Heart right ventricle (tissue), 16 donors: ENCODE measurements around the gene EHHADH. TPM values are rescaled to one million over a fixed set of nuclear protein-coding genes. Genes with fewer than 3 reads are reported as not detected.
A peak's percentile ranks its signal among the peaks of the same experiment; 100 is the strongest.

Source experiments
- ATAC-seq, 8 donors: fragments of 200-7000 bp; cut with Tn5 transposase; one replicate each; pipeline ENCODE4 v1.9.1; 2020; ENCODE audit warnings: mild to moderate bottlenecking in 8 of 8, moderate library complexity in 8 of 8, moderate number of reproducible peaks in 1 of 8
- DNase-seq, 2 donors: peaks; one replicate each; pipeline ENCODE4 v3.0.0-alpha.2; 2020
- H3K27ac ChIP-seq, 10 donors: fragments of 200-600 bp; sonication (generic) in 2 of 10; one replicate each; pipeline versions ENCODE4 v1.5.0 to v1.8.0; 2020 to 2022; ENCODE audit warnings: mild to moderate bottlenecking in 3 of 10
- H3K27me3 ChIP-seq, 7 donors: fragments of 200-600 bp; one replicate each; pipeline ENCODE4 v1.8.0; 2021 to 2022; ENCODE audit warnings: mild to moderate bottlenecking in 2 of 7
- H3K36me3 ChIP-seq, 9 donors: fragments of 200-600 bp; sonication (generic) in 1 of 9; one replicate each; pipeline versions ENCODE4 v1.5.0 to v1.8.0; 2020 to 2022; ENCODE audit warnings: mild to moderate bottlenecking in 2 of 9
- H3K4me1 ChIP-seq, 9 donors: fragments of 200-600 bp; sonication (generic) in 1 of 9; one replicate each; pipeline versions ENCODE4 v1.5.0 to v1.8.0; 2020 to 2022; ENCODE audit warnings: mild to moderate bottlenecking in 4 of 9
- H3K4me3 ChIP-seq, 10 donors: fragments of 200-600 bp; sonication (generic) in 2 of 10; one replicate each; pipeline versions ENCODE4 v1.5.0 to v1.8.0; 2020 to 2022; ENCODE audit warnings: mild to moderate bottlenecking in 7 of 10, moderate library complexity in 2 of 10
- H3K9me3 ChIP-seq, 11 donors: fragments of 200-600 bp in 10 of 11; sonication (generic) in 2 of 11; one replicate each; pipeline versions ENCODE4 v1.5.0 to v1.8.0; 2013 to 2022; ENCODE audit warnings: mild to moderate bottlenecking in 2 of 11, control low read depth in 1 of 11, moderate library complexity in 1 of 11
- CTCF ChIP-seq, 9 donors: fragments of 200-600 bp; sonication (generic) in 2 of 9; IDR thresholded peaks; one replicate each; pipeline versions ENCODE4 v1.5.0 to v1.8.0; 2021 to 2022; ENCODE audit warnings: antibody characterized with exemption in 9 of 9, mild to moderate bottlenecking in 5 of 9, moderate library complexity in 1 of 9
- WGBS, 2 donors: extraction: QIAGEN DNeasy Blood & Tissue Kit; methylation state at CpG; one replicate each; pipeline ENCODE4 v1.1.7; 2013; ENCODE audit warnings: inconsistent platforms in 1 of 2; 5-methylcytosine and 5-hydroxymethylcytosine counted together
- intact Hi-C, 10 donors: fragments of 100-400 bp; cut with DNase I; formaldehyde crosslinking; loops; one replicate each; pipeline versions ENCODE4 v1.11.1 to v1.14.2; 2022
- polyA plus RNA-seq, 2 donors: library from polyadenylated mRNA; stranded (reverse); fragments of 200-250 nt; gene quantifications; one replicate each; pipeline ENCODE4 v1.2.3, GENCODE V29; 2013
- total RNA-seq, 10 donors: library from RNA; stranded (reverse); fragmentation: NEBNext Ultra II Directional in 3 of 10; extraction: Animal tissue kit (Norgen Biotek cat#: 25700) in 3 of 10; gene quantifications; one replicate each; pipeline versions ENCODE4 v1.2.1 to v1.2.4, GENCODE V29; 2021 to 2023
- donor health status: Arrhythmogenic right ventricular cardiomyopathy.
- donor health status: ischemic (EF 13 %, LVEDD 7.1; RV severe dilation, severe dysfunction).
- donor health status: healthy with polysubstance abuse.
- donor health status: DM: no; HTN: yes; CAD: no.
- donor health status: DM: no; HTN: no; CAD: no.
- donor health status: ischemic (EF 25% LVEDD 6.9; RV normal size, moderate dysfunction).
- donor health status: ischemic (EF 25% LVEDD 5.7; RV mildly dilated, moderate dysfunction).
- donor health status: healthy.
- donor health status: DM: yes; HTN: yes; CAD: no.
- donor health status: Ischemic cardiomyopathy.
- donor health status: ischemic (EF 35%, LVEDD 5.7; RV mildly dilated, moderate dysfunction).
- donor health status: nonischemic (EF 11% LVEDD 7.7; RV severe dilation, severe dysfunction).
- donor health status: DM: yes; HTN: yes; CAD: no.
- donor health status: PGD.
- donor health status: ischemic (EF 29% LVEDD 5.4; RV normal size, mild dysfunction).
- donor health status: nonischemic (EF 23%, LVEDD 6.1; RV moderate dilation, normal function).

EHHADH gene
- total and polyA plus RNA-seq, 12 donors: 3.8 to 31.0 (median 20.0) TPM

- Histone ChIP-seq H3K27ac (no peak overlapping the region), H3K27me3 (no peaks in the 10 kb centered on the region), H3K36me3 (peaks cover 0 to 23% (median 0%) of the 10 kb centered on the region in 9 donors), H3K9me3 (no peaks in the 10 kb centered on the region), H3K4me3 (no peak overlapping the region), H3K4me1 (peaks cover 0 to 9% (median 6%) of the 10 kb centered on the region in 9 donors)
- intact Hi-C loops: no loop called here
- ATAC-seq (no peak), DNase-seq (no peak)
- TF ChIP-seq CTCF (IDR thresholded peaks at IDR 0.05): no peak
Measured at GRCh38 chr3:185221203-185221602, 32.6 kb downstream of the EHHADH start.

- peak in 1 of 2 donors; percentile 22 for DNase-seq
- WGBS, 2 donors: 32 to 33% methylated on average over 3 of the region's 3 CpGs
- ATAC-seq: peak in 6 of 8 donors; percentile 68 to 82 (median 76)
- Histone ChIP-seq H3K4me1 (peaks cover 0 to 15% (median 6%) of the 10 kb centered on the region in 9 donors), H3K36me3 (no peaks in the 10 kb centered on the region), H3K4me3 (peak overlapping the region in 8 of 10 donors; percentile 10 to 50 (median 40)), H3K27ac (peak overlapping the region in 8 of 10 donors; percentile 15 to 81 (median 60)), H3K27me3 (no peaks in the 10 kb centered on the region), H3K9me3 (no peaks in the 10 kb centered on the region)
- TF ChIP-seq CTCF (IDR thresholded peaks at IDR 0.05): peak in 1 of 9 donors; percentile 15
- intact Hi-C loops: loop anchor here in 2 of 10 donors (10.0 kb wide), 2 partner anchors 62 to 342 kb away; partner anchors contain the start of gene C3orf70 (in 1 of the 2)
Measured at GRCh38 chr3:185216607-185216958, 37.3 kb downstream of the EHHADH start.

GRCh38 chr3:185215873-185216606 is 37.8 kb downstream of the EHHADH start:
- Histone ChIP-seq H3K4me3 (peak overlapping the region in 8 of 10 donors; percentile 10 to 50 (median 40)), H3K9me3 (no peaks in the 10 kb centered on the region), H3K36me3 (no peaks in the 10 kb centered on the region), H3K27me3 (no peaks in the 10 kb centered on the region), H3K4me1 (peaks cover 0 to 15% (median 6%) of the 10 kb centered on the region in 9 donors), H3K27ac (peak overlapping the region in 8 of 10 donors; percentile 15 to 81 (median 60))
- 26 to 33% methylated on average over 6 of the region's 6 CpGs for WGBS, 2 donors
- ATAC-seq: peak in 1 of 8 donors; percentile 63
- no peak for DNase-seq
- intact Hi-C loops: loop anchor here in 2 of 10 donors (10.0 kb wide), 2 partner anchors 61 to 341 kb away; partner anchors contain the start of gene C3orf70 (in 1 of the 2)
- TF ChIP-seq CTCF (IDR thresholded peaks at IDR 0.05): peak; percentile 20 to 67 (median 54)

GRCh38 chr3:185212559-185212958 is 41.3 kb downstream of the EHHADH start:
- intact Hi-C loops: loop anchor here in 2 of 10 donors (10.0 kb wide), 2 partner anchors 58 to 338 kb away; partner anchors contain the start of gene C3orf70 (in 1 of the 2)

More at GRCh38 chr3:185212559-185212958, 41.3 kb downstream of the EHHADH start:
- H3K36me3 ChIP-seq: no peaks in the 10 kb centered on the region
- no peak for DNase-seq
- no peak for TF ChIP-seq CTCF (IDR thresholded peaks at IDR 0.05)
- H3K27me3 ChIP-seq: no peaks in the 10 kb centered on the region
- no peak for ATAC-seq
- H3K4me1 ChIP-seq: peaks cover 0 to 15% (median 6%) of the 10 kb centered on the region in 9 donors
- H3K4me3 ChIP-seq: no peak overlapping the region
- WGBS, 2 donors: 94 to 97% methylated on average over 5 of the region's 5 CpGs
- H3K9me3 ChIP-seq: no peaks in the 10 kb centered on the region
- no peak overlapping the region for H3K27ac ChIP-seq
